WERI-Rb-1 (cell line): ENCODE measurements around the gene CSE1L.
"Not testable (repeated sequence)": the region's sequence is repeated elsewhere in the genome, so short reads cannot be mapped to it uniquely, and the experiment has no call there.

ENCODE experiments used
- DNase-seq: peaks from one replicate; pipeline ENCODE4 v3.0.0-alpha.2; 2020
- H3K27ac ChIP-seq: fragments of 250-450 bp; sonication (Bioruptor Pico); 2 replicates; pipeline ENCODE4 v1.5.1; 2020; ENCODE audit warnings: mild to moderate bottlenecking, moderate library complexity
- H3K27me3 ChIP-seq: fragments of 250-450 bp; sonication (Bioruptor Pico); 2 replicates; pipeline ENCODE4 v1.5.1; 2021; ENCODE audit warnings: mild to moderate bottlenecking, low read depth, moderate library complexity; ENCODE audit not compliant: insufficient read depth, severe bottlenecking
- H3K36me3 ChIP-seq: fragments of 250-450 bp; sonication (Bioruptor Pico); 2 replicates; pipeline ENCODE4 v1.5.1; 2020; ENCODE audit warnings: mild to moderate bottlenecking, moderate library complexity
- H3K4me3 ChIP-seq: 2 replicates; pipeline ENCODE4 v1.5.1; 2011; ENCODE audit warnings: low read depth, mild to moderate bottlenecking, control low read depth, low read length
- H3K9me3 ChIP-seq: fragments of 250-450 bp; sonication (Bioruptor Pico); 2 replicates; pipeline ENCODE4 v1.5.1; 2021; ENCODE audit warnings: mild to moderate bottlenecking, moderate library complexity; ENCODE audit not compliant: severe bottlenecking
- CTCF ChIP-seq: IDR thresholded peaks from 2 replicates; pipeline ENCODE4 v1.5.1; 2011; ENCODE audit warnings: low read depth, mild to moderate bottlenecking, control low read depth, inconsistent platforms, low read length

CSE1L gene

GRCh38 chr20:49098136-49098535 is 52.0 kb downstream of the CSE1L start:
- no peak for TF ChIP-seq CTCF
- Histone ChIP-seq H3K36me3 (peaks cover 90% of the 10 kb centered on the region), H3K4me3 (no peak overlapping the region), H3K27ac (no peak overlapping the region), H3K27me3 (no peaks in the 10 kb centered on the region), H3K9me3 (no peaks in the 10 kb centered on the region)
- no peak for DNase-seq

GRCh38 chr20:49099011-49099410 is 52.9 kb downstream of the CSE1L start:
- H3K36me3 ChIP-seq, result peaks cover 95% of the 10 kb centered on the region
- no peak for TF ChIP-seq CTCF
- DNase-seq, result no peak

GRCh38 chr20:49100292-49100691 is 54.2 kb downstream of the CSE1L start:
- H3K36me3 ChIP-seq, result peaks cover 94% of the 10 kb centered on the region
- not testable (repeated sequence) for DNase-seq, H3K9me3 ChIP-seq, H3K27me3 ChIP-seq, H3K4me3 ChIP-seq, H3K27ac ChIP-seq

More at GRCh38 chr20:49099011-49099410, 52.9 kb downstream of the CSE1L start:
- Histone ChIP-seq H3K9me3 (no peaks in the 10 kb centered on the region), H3K4me3 (no peak overlapping the region), H3K27ac (no peak overlapping the region), H3K27me3 (no peaks in the 10 kb centered on the region)

GRCh38 chr20:49100972-49101371 is 54.9 kb downstream of the CSE1L start:
- TF ChIP-seq CTCF, result no peak
- no peaks in the 10 kb centered on the region for H3K9me3 ChIP-seq
- no peak for DNase-seq
- H3K27ac ChIP-seq, result no peak overlapping the region
- no peak overlapping the region for H3K4me3 ChIP-seq
- H3K27me3 ChIP-seq, result no peaks in the 10 kb centered on the region
- H3K36me3 ChIP-seq, result peaks cover 87% of the 10 kb centered on the region

- H3K27me3 ChIP-seq, result no peaks in the 10 kb centered on the region
- TF ChIP-seq CTCF, result no peak
- no peak overlapping the region for H3K27ac ChIP-seq
- no peak overlapping the region for H3K4me3 ChIP-seq
- no peaks in the 10 kb centered on the region for H3K9me3 ChIP-seq
- no peak for DNase-seq
- H3K36me3 ChIP-seq, result peaks cover 74% of the 10 kb centered on the region
Measured at GRCh38 chr20:49103019-49103418, 56.9 kb downstream of the CSE1L start.

GRCh38 chr20:49103647-49104364 is 57.7 kb downstream of the CSE1L start:
- no peak overlapping the region for H3K27ac ChIP-seq
- peaks cover 66% of the 10 kb centered on the region for H3K36me3 ChIP-seq
- H3K9me3 ChIP-seq, result no peaks in the 10 kb centered on the region
- no peak overlapping the region for H3K4me3 ChIP-seq
- H3K27me3 ChIP-seq, result no peaks in the 10 kb centered on the region
- DNase-seq, result no peak
- TF ChIP-seq CTCF, result no peak
